Esophagus squamous epithelium (tissue), 5 donors: ENCODE data around the gene PCYT1A. TPM values are rescaled to one million over a fixed set of nuclear protein-coding genes. Genes with fewer than 3 reads are reported as not detected.
A peak's percentile ranks its signal among the peaks of the same experiment; 100 is the strongest.

ENCODE experiments used
- DNase-seq: peaks from one replicate; lab custom pipeline; 2025; lab: John Stamatoyannopoulos, UW
- H3K27ac ChIP-seq, 4 donors: fragments of 200-600 bp; sonication (generic); one replicate each; pipeline ENCODE4 v1.5.1; 2016 to 2019; ENCODE audit warnings: mild to moderate bottlenecking in 1 of 4
- H3K27me3 ChIP-seq, 4 donors: fragments of 200-600 bp; sonication (generic); 1 replicate in 3 of 4; 2 replicates in 1 of 4; pipeline versions ENCODE4 v1.5.1 to v1.6.0; 2017 to 2021; ENCODE audit warnings: antibody characterized with exemption in 1 of 4
- H3K36me3 ChIP-seq, 3 donors: fragments of 200-600 bp; sonication (generic); one replicate each; pipeline ENCODE4 v1.5.1; 2016 to 2019
- H3K4me1 ChIP-seq, 3 donors: fragments of 200-600 bp; sonication (generic); one replicate each; pipeline ENCODE4 v1.5.1; 2017 to 2019
- H3K4me3 ChIP-seq, 4 donors: fragments of 200-600 bp; sonication (generic); 1 replicate in 3 of 4; 2 replicates in 1 of 4; pipeline ENCODE4 v1.5.1; 2016 to 2019; ENCODE audit warnings: mild to moderate bottlenecking in 2 of 4, moderate library complexity in 1 of 4
- H3K9me3 ChIP-seq, 3 donors: fragments of 200-600 bp; sonication (generic); one replicate each; pipeline ENCODE4 v1.5.1; 2016 to 2019
- POLR2A ChIP-seq, 4 donors: fragments of 450-650 bp; IDR thresholded peaks; one replicate each; pipeline ENCODE4 v1.6.1; 2017; ENCODE audit warnings: antibody characterized with exemption in 4 of 4, mild to moderate bottlenecking in 4 of 4, moderate library complexity in 3 of 4
- WGBS, 2 donors: methylation state at CpG; one replicate each; pipeline ENCODE4 v1.1.5; 2018; 5-methylcytosine and 5-hydroxymethylcytosine counted together
- intact Hi-C: fragments of 100-400 bp; cut with DNase I; formaldehyde crosslinking; loops from one replicate; pipeline ENCODE4 v1.15.0; 2022
- total RNA-seq, 4 donors: library from RNA; depleted of rRNA; stranded (reverse); fragments of >200 nt; gene quantifications; one replicate each; pipeline ENCODE4 v1.1.0, GENCODE V29; 2016
- TF ChIP-seq, protein P1 (sequence below), 6 experiments: fragments of 450-650 bp in 4 of 6; fragments of 200-600 bp in 2 of 6; sonication (generic) in 2 of 6; IDR thresholded peaks; one replicate each; pipeline ENCODE4 v1.5.1; 2016 to 2019; ENCODE audit warnings: antibody characterized with exemption in 6 of 6, mild to moderate bottlenecking in 4 of 6, moderate library complexity in 4 of 6
- donor health status: DM: yes; HTN: yes; CAD: no.

Gene PCYT1A
- total RNA-seq, 4 donors from 2014 or later, result 62.9 to 104 (median 91.7) TPM

DNA sequence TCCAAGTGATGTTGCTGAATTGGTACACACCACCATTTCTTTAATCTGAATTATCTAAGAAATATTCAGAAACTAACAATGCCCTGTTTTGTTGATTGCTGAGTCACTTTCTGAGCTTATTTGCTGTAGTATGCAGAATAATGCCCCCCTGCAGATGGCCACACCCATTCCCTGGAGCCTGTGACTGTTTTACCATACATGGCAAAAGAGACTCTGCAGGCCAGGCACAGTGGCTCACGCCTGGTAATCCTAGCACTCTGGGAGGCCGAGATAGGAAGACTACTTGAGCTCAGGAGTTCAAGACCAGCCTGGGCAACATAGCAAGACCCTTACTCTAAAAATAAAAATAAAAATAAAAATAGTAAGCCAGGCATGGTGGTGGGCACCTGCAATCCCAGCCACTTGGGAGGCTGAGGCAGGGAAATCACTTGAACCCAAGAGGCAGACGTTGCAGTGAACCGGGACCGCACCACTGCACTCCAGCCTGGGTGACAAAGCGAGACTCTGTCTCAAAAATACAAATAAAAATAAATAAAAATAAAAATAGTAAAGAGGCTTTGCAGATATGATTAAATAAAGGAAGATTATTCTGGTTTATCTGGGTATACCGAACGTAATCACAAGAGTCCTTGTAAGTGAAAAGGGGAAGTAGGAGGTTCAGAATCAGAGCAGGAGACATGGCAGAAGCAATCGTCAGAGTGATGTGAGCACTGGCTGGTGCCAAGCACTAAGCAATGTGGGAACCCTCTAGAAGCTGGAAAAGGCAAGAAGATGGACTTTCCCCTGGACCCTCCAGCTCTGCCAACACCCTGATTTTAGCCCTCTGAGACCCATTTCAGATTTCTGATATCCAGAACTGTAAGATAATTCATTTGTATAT lies 19.0 kb downstream of the PCYT1A start:
- no peak for DNase-seq
- TF ChIP-seq POLR2A (IDR thresholded peaks at IDR 0.05), result no peak
- TF ChIP-seq, protein P1, sequence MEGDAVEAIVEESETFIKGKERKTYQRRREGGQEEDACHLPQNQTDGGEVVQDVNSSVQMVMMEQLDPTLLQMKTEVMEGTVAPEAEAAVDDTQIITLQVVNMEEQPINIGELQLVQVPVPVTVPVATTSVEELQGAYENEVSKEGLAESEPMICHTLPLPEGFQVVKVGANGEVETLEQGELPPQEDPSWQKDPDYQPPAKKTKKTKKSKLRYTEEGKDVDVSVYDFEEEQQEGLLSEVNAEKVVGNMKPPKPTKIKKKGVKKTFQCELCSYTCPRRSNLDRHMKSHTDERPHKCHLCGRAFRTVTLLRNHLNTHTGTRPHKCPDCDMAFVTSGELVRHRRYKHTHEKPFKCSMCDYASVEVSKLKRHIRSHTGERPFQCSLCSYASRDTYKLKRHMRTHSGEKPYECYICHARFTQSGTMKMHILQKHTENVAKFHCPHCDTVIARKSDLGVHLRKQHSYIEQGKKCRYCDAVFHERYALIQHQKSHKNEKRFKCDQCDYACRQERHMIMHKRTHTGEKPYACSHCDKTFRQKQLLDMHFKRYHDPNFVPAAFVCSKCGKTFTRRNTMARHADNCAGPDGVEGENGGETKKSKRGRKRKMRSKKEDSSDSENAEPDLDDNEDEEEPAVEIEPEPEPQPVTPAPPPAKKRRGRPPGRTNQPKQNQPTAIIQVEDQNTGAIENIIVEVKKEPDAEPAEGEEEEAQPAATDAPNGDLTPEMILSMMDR (IDR thresholded peaks at IDR 0.05), result no peak
- H3K36me3 ChIP-seq, result peaks cover 0 to 81% (median 21%) of the 10 kb centered on the region in 3 donors
- H3K4me3 ChIP-seq, result no peak overlapping the region
- H3K27ac ChIP-seq, result peak overlapping the region; percentile 23 to 64 (median 50)
- peaks cover 0 to 15% (median 8%) of the 10 kb centered on the region in 3 donors for H3K4me1 ChIP-seq
- 73% methylated on average over 9 of the region's 9 CpGs for WGBS, 2 donors
- no peaks in the 10 kb centered on the region for H3K27me3 ChIP-seq
- no peaks in the 10 kb centered on the region for H3K9me3 ChIP-seq
- intact Hi-C loops, result no loop called here

DNA sequence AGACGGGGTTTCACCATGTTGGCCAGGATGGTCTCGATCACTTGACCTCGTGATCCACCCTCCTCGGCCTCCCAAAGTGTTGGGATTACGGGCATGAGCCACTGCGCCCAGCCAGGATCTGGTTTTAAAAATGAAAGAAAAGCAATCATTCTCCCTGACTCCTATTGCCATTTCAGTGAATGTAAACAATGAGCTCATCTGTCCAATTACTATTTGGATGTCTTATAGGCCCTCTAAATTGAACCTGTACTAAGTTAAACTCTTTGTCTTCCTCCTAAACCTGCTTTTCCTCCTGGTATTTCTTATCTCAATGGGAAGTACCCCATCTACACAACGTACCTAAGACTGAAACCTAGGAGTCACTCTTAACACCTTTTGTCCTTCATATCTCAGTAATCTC lies 23.7 kb downstream of the PCYT1A start:
- TF ChIP-seq, protein P1 (IDR thresholded peaks at IDR 0.05), result no peak
- no peak for TF ChIP-seq POLR2A (IDR thresholded peaks at IDR 0.05)
- 94 to 95% methylated on average over 7 of the region's 7 CpGs for WGBS, 2 donors
- intact Hi-C loops, result no loop called here
- H3K9me3 ChIP-seq, result no peaks in the 10 kb centered on the region
- H3K27ac ChIP-seq, result no peak overlapping the region
- peaks cover 0 to 9% (median 7%) of the 10 kb centered on the region in 3 donors for H3K4me1 ChIP-seq
- H3K4me3 ChIP-seq, result no peak overlapping the region
- H3K27me3 ChIP-seq, result no peaks in the 10 kb centered on the region
- no peak for DNase-seq
- peaks cover 0 to 75% (median 16%) of the 10 kb centered on the region in 3 donors for H3K36me3 ChIP-seq

DNA sequence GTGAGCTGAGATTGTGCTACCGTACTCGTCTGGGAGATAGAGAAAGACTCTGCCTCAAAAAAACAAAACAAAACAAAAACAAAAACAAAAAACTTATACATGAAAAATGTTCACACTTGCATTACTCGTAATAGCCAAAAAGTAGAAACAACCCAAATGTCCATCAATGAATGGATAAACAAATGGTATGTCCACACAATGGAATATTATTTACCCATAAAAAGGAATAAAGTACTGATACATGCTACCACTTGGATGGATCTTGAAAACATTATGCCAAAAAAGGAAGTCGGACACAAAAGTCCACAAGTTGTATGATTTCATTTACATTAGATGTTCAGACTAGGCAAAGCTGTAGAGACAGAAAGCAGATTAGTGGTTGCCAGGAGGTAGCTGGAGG lies 26.7 kb downstream of the PCYT1A start:
- no peak overlapping the region for H3K4me3 ChIP-seq
- no peaks in the 10 kb centered on the region for H3K27me3 ChIP-seq
- peaks cover 7 to 69% (median 9%) of the 10 kb centered on the region in 3 donors for H3K36me3 ChIP-seq
- no peak for DNase-seq
- TF ChIP-seq POLR2A (IDR thresholded peaks at IDR 0.05), result no peak
- TF ChIP-seq, protein P1 (IDR thresholded peaks at IDR 0.05), result no peak
- 97 to 99% methylated on average over 4 of the region's 4 CpGs for WGBS, 2 donors
- H3K27ac ChIP-seq, result no peak overlapping the region
- intact Hi-C loops, result no loop called here
- no peaks in the 10 kb centered on the region for H3K9me3 ChIP-seq
- no peaks in the 10 kb centered on the region for H3K4me1 ChIP-seq

DNA sequence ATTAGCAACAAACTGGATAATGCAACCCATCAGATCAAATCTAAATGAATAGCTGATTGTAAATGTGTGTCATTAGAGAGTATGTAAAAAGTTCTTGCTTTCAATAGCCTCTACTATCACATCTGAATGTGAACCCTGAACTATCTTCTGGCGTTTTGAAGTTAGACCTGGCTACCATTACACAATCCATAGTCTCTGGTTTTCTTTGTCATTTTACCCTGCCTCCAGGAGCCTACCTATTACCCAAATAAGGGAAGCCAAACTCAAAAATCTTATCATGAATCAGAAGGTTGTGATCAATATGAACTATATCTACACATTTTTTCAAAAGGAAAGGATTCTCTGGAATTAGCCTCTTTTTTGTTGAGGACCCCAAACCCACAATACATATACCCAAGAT lies 31.8 kb downstream of the PCYT1A start:
- H3K36me3 ChIP-seq, result peaks cover 7 to 59% (median 12%) of the 10 kb centered on the region in 3 donors

DNA sequence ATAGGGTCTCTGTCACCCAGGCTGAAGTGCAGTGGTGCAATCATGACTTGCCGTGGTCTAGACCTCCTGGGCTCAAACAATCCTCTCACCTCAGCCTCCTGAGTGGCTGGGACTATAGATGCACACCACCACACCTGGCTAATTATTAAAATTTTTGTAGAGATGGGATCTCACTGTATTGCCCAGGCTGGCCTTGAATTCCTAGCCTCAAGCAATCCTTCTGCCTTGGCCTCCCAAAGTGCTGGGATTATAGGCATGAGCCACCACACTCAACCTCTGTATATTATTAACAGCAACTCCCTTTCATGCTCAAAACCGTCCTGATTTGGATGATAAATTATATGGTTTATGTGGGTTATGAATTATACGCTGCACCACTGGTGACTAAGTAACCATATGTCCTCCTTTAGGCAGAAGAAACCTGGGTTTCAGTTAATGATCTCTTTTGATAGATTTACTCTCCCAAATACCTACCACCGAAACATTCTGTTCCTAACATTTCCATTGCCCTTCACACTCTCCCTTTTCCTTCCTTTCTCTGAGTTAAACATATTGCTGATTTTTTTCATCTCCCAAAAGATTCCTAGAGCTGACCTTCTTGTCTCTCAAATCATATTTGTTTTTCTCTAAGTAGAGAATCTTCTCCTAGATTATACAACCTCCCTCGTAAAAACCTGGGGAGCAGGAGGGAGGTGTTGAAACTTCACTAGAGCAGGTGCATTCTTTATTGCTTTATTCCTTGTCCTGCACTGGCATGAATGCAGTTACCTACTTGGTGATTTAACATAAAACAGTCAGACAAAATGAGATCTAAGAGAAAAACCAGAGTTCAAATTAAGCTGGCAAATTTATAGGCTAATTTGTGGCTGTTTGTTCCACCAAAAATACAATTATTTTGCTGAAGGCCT lies 32.9 kb downstream of the PCYT1A start:
- no peak for DNase-seq
- Histone ChIP-seq H3K27me3 (no peaks in the 10 kb centered on the region), H3K4me1 (no peaks in the 10 kb centered on the region), H3K27ac (no peak overlapping the region), H3K9me3 (no peaks in the 10 kb centered on the region), H3K36me3 (peaks cover 7 to 59% (median 12%) of the 10 kb centered on the region in 3 donors), H3K4me3 (no peak overlapping the region)
- 75 to 78% methylated on average over 5 of the region's 5 CpGs for WGBS, 2 donors
- intact Hi-C loops, result loop anchor here (5.0 kb wide), 1 partner anchor 263 kb away; the partner anchor contains the start of gene SMCO1
- TF ChIP-seq, protein P1 (IDR thresholded peaks at IDR 0.05), result no peak
- no peak for TF ChIP-seq POLR2A (IDR thresholded peaks at IDR 0.05)

More for the DNA sequence above, 31.8 kb downstream of the PCYT1A start:
- Histone ChIP-seq H3K4me1 (no peaks in the 10 kb centered on the region), H3K4me3 (no peak overlapping the region), H3K27ac (no peak overlapping the region), H3K27me3 (no peaks in the 10 kb centered on the region), H3K9me3 (no peaks in the 10 kb centered on the region)
- 79 to 89% methylated on average over 1 of the region's 1 CpG for WGBS, 2 donors
- TF ChIP-seq POLR2A (IDR thresholded peaks at IDR 0.05), result no peak
- no peak for DNase-seq
- intact Hi-C loops, result no loop called here
